HL-60 (cell line): Measurements from ENCODE around the gene SLC35B3.

Experiments used
- CTCF ChIP-seq: IDR thresholded peaks from one replicate; pipeline ENCODE4 v1.5.1; 2011; ENCODE audit warnings: low read length, control low read depth, inconsistent platforms; ENCODE audit not compliant: insufficient read depth
- GABPA ChIP-seq: IDR thresholded peaks from 2 replicates; pipeline ENCODE4 v1.6.1; 2012; ENCODE audit warnings: low read depth
- POLR2AphosphoS5 ChIP-seq: IDR thresholded peaks from 2 replicates; pipeline ENCODE4 v1.6.1; 2012; ENCODE audit warnings: low read depth
- REST ChIP-seq: IDR thresholded peaks from 2 replicates; pipeline ENCODE4 v1.6.1; 2012; ENCODE audit warnings: low read depth; ENCODE audit not compliant: insufficient replicate concordance
- SPI1 ChIP-seq: IDR thresholded peaks from 2 replicates; pipeline ENCODE4 v1.6.1; 2012; ENCODE audit warnings: low read depth, mild to moderate bottlenecking, borderline replicate concordance

DNA sequence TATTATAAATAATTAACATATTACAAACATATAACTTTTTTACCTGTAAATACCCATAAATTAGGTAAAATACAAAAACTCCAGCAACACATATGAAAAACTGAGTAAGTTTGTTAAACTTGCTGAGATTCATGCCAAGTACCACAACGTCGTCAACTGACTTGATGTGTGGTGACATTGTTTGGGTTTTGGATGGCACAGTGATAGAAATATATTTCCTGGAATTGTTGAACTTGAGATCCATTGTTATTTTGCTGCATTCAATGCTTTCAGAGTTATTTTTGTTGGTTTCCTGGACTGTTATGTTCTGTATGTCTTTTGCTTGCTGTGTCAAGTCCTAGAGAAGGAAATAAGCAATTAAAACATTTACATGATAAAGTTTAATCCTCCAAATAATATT lies 5.5 kb downstream of the SLC35B3 start:
- TF ChIP-seq CTCF (no peak), POLR2AphosphoS5 (no peak), GABPA (no peak), REST (no peak), SPI1 (no peak)
